ENCODE measurements around the gene C6orf141.

GRCh38 chr6:49543087-49543858 lies 7.2 kb upstream of the C6orf141 start:
- TF ChIP-seq SIN3A (IDR thresholded peaks at IDR 0.05; ENCODE audit: borderline replicate concordance, insufficient read depth, low read depth, low read length) (no peak), CTCF (IDR thresholded peaks at IDR 0.05) (no peak), REST (IDR thresholded peaks at IDR 0.05; ENCODE audit: insufficient read depth in 1 of 2, low read depth in 2 of 2, low read length in 1 of 2) (no peak)
